Measurements from ENCODE around the gene ANXA1.
A peak's percentile ranks its signal among the peaks of the same experiment; 100 is the strongest.

ANXA1 gene

DNA sequence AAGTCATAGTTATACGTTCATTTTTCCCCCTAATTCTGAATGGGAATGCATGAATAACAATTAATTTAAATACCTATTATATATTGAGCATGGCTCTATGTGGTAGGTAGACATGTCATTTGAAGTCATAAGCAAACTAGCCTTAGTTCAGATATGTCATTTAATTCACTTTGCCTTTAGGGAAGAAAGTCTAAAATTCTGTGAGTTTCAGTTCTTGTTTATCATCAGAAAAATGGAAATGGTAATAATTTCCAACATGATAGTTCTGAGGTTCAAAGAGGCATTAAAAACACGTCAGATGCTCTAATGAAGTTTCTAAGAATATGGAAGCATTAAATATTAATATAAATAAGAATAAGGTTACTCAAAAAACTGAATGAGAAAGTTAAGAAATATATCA is 13.1 kb upstream of the ANXA1 start:
- Histone ChIP-seq H3K4me3 (ENCODE audit: low read depth, low read length) (no peak overlapping the region), H3K27me3 (ENCODE audit: insufficient read depth, low read length) (no peaks in the 10 kb centered on the region), H3K36me3 (ENCODE audit: insufficient read depth, low read length) (no peaks in the 10 kb centered on the region), H3K79me2 (ENCODE audit: control insufficient read depth, insufficient read depth, low read length, unreplicated experiment) (no peaks in the 10 kb centered on the region), H3K27ac (ENCODE audit: low read depth, low read length) (no peak overlapping the region), H3K4me1 (ENCODE audit: control insufficient read depth, insufficient read depth, low read length, unreplicated experiment) (peaks cover 43% of the 10 kb centered on the region), H2AFZ (ENCODE audit: low read length, unreplicated experiment) (no peak overlapping the region)

DNA sequence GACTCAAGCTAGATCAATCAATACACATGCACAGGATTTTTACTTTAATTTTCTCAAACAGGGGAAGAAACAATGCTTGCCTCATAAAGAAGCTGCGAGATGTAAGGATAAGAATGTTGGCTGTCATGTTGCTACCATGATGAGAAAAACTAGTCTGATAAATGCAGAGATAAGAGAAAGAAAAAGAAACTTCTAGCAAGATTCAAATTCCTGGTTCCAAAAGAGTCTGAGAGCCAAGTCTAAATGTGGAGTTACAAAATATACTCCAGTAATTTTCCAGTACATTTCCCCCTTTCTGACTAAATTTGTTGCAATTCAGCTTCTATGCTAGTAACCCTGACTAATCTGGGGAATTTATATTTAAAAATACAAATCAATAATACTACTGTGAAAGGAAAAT is 10.4 kb upstream of the ANXA1 start:
- H3K27ac ChIP-seq (ENCODE audit: low read depth, low read length), result no peak overlapping the region
- H2AFZ ChIP-seq (ENCODE audit: low read length, unreplicated experiment), result no peak overlapping the region
- H3K27me3 ChIP-seq (ENCODE audit: insufficient read depth, low read length), result no peaks in the 10 kb centered on the region
- peaks cover 37% of the 10 kb centered on the region for H3K4me1 ChIP-seq (ENCODE audit: control insufficient read depth, insufficient read depth, low read length, unreplicated experiment)
- no peak overlapping the region for H3K4me3 ChIP-seq (ENCODE audit: low read depth, low read length)
- no peaks in the 10 kb centered on the region for H3K36me3 ChIP-seq (ENCODE audit: insufficient read depth, low read length)
- H3K79me2 ChIP-seq (ENCODE audit: control insufficient read depth, insufficient read depth, low read length, unreplicated experiment), result no peaks in the 10 kb centered on the region

DNA sequence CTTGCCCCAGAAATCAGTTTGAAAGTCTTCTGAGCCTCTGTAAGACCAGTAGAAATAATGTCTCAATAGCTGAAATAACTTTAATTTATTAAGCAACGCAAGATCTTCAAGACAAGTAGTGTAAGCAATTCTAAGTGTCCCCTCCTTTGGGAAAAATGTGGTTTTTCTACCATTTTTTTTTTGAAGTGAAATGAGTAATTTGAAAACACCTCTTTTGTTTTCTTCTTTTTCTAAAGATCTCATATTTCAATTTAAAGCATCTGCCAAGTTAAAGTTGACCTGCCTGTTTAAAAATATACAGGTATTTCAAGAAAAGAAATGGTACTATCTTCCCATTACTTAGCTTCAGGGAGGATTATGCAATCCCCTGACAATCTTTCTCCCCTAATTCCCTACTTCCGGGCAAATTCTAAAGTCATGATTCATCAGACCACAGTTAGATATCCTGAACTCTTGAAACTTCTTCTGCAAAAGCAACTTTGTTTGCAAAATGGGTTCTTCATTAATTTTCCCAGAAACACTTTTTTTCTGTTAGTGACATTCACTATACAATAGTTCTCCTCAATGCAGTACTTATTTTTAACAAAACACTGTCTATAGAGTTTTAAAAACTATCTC is 7.8 kb upstream of the ANXA1 start:
- Histone ChIP-seq H2AFZ (ENCODE audit: low read length, unreplicated experiment) (peak overlapping the region; percentile 34), H3K4me3 (ENCODE audit: low read depth, low read length) (peak overlapping the region; percentile 11; the same call in 1 of the 2 replicates), H3K27ac (ENCODE audit: low read depth, low read length) (peak overlapping the region; percentile 80), H3K4me1 (ENCODE audit: control insufficient read depth, insufficient read depth, low read length, unreplicated experiment) (peaks cover 38% of the 10 kb centered on the region), H3K79me2 (ENCODE audit: control insufficient read depth, insufficient read depth, low read length, unreplicated experiment) (no peaks in the 10 kb centered on the region), H3K27me3 (ENCODE audit: insufficient read depth, low read length) (no peaks in the 10 kb centered on the region), H3K36me3 (ENCODE audit: insufficient read depth, low read length) (no peaks in the 10 kb centered on the region)

DNA sequence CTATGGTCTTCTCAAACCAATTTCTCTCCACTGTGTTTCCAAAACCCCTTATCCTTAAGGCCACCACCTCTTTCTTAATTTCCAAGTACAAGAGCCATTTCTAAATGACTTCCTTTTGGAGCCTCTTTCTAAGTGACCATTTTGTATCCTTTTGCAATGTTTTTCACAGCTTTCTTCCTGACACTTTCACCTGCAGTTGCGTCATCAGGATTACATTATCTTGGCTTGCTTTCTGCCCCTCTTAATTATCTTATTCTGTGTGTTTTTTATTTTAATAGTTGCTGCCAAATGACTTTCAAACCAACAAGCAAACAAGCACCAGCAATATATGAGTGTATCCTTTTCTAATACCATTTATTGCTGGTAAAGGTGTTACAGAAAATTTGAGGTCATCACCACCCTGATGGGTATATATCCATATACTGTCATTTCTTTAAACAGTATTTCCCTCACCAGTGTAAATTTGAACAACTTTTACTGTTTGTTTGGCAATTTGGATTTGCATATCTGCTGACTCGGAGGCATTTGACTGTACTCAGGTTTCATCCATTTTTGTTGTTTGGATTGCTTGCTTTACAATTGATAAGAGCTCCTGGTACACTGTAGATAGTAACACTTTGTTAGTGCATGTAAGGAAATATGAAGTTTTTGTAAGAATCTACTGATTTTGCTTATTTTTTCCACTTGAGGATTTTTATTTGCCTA is 5.4 kb upstream of the ANXA1 start:
- Histone ChIP-seq H3K27ac (ENCODE audit: low read depth, low read length) (no peak overlapping the region), H3K27me3 (ENCODE audit: insufficient read depth, low read length) (no peaks in the 10 kb centered on the region), H3K36me3 (ENCODE audit: insufficient read depth, low read length) (no peaks in the 10 kb centered on the region), H2AFZ (ENCODE audit: low read length, unreplicated experiment) (no peak overlapping the region), H3K4me1 (ENCODE audit: control insufficient read depth, insufficient read depth, low read length, unreplicated experiment) (peaks cover 59% of the 10 kb centered on the region), H3K4me3 (ENCODE audit: low read depth, low read length) (no peak overlapping the region), H3K79me2 (ENCODE audit: control insufficient read depth, insufficient read depth, low read length, unreplicated experiment) (peaks cover 3% of the 10 kb centered on the region)

DNA sequence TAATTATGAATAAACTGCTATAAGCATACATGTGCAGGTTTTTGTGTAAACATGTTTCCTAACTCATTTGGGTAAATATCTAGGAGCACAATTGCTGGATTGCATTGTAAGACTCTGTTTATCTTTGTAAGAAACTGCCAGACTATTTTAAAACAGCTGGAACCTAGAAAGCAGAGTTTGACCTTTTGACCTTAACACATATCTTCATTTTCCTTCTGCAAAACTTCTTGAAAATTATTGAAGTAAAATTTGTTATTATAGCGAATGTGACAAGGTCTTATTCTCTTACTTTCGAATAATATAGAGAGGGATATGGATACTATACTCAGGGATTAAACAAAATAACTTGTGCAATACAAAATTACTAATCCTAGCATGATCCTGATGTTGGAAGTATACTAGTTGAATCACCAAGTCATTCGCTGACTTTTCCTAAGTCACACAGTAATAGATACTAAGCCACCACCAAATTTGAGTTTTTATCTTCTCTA is 3.2 kb upstream of the ANXA1 start:
- H3K4me1 ChIP-seq (ENCODE audit: control insufficient read depth, insufficient read depth, low read length, unreplicated experiment), result peaks cover 53% of the 10 kb centered on the region
- 0 out of 2 replicates have a peak, but pooled peaks cover 3% of the 10 kb centered on the region for H3K36me3 ChIP-seq (ENCODE audit: insufficient read depth, low read length)
- H3K79me2 ChIP-seq (ENCODE audit: control insufficient read depth, insufficient read depth, low read length, unreplicated experiment), result peaks cover 25% of the 10 kb centered on the region
- H3K27ac ChIP-seq (ENCODE audit: low read depth, low read length), result peak overlapping the region; percentile 95
- no peak overlapping the region for H2AFZ ChIP-seq (ENCODE audit: low read length, unreplicated experiment)
- peak overlapping the region; percentile 65 for H3K4me3 ChIP-seq (ENCODE audit: low read depth, low read length)
- H3K27me3 ChIP-seq (ENCODE audit: insufficient read depth, low read length), result no peaks in the 10 kb centered on the region

DNA sequence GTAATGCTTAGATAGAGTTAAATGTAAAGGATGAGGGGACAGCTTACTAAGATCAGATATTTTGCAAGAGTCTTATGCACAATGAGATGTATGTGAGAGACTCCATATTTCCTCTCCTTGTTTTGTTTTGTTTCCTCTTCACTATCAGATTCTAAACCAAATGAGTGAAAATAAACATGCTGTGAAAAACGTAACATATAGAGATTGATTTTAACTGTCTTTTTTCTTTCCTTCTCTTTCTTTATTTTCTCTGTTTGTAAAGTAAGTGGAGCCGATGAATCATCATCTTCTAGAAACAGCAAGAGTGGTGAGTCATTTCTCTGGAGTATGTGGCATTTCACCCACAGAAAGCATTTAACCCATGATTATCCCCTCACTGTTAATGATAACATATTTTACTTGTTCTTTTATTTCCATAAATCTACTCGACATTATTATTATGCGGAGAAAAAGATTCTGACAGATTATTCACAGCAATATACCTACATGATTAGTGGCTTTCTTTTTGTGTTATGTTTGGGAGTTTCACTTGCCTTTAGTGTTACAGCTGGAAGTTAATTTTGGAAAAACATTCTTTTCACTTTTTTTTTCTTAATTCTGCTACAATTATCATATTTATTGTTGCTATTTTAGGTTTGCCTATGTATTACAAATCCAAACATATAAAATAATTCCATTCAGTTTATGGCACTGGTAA is 2.1 kb upstream of the ANXA1 start:
- H3K79me2 ChIP-seq (ENCODE audit: control insufficient read depth, insufficient read depth, low read length, unreplicated experiment), result peaks cover 36% of the 10 kb centered on the region
- H3K27ac ChIP-seq (ENCODE audit: low read depth, low read length), result peak overlapping the region; percentile 95
- H3K36me3 ChIP-seq (ENCODE audit: insufficient read depth, low read length), result peaks cover 11% of the 10 kb centered on the region
- H3K27me3 ChIP-seq (ENCODE audit: insufficient read depth, low read length), result no peaks in the 10 kb centered on the region
- H3K4me3 ChIP-seq (ENCODE audit: low read depth, low read length), result peak overlapping the region; percentile 65
- peaks cover 49% of the 10 kb centered on the region for H3K4me1 ChIP-seq (ENCODE audit: control insufficient read depth, insufficient read depth, low read length, unreplicated experiment)
- H2AFZ ChIP-seq (ENCODE audit: low read length, unreplicated experiment), result peak overlapping the region; percentile 40

DNA sequence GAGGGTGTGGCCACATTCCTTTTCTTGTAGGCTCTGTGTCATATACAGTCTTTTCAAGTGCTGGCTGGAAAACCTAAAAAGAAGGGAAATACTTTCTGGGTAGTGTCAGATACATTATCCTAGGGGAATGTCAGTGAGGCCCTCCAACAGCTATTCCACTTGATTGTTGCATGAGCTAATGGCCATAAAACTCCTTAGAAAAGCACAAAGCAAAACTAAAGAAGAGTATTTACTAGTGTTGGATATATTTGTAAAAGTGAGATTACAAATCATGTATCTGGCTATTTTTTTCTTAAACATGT is 829 bp downstream of the ANXA1 start:
- Histone ChIP-seq H3K36me3 (ENCODE audit: insufficient read depth, low read length) (peaks cover 29% of the 10 kb centered on the region), H2AFZ (ENCODE audit: low read length, unreplicated experiment) (no peak overlapping the region), H3K79me2 (ENCODE audit: control insufficient read depth, insufficient read depth, low read length, unreplicated experiment) (peaks cover 64% of the 10 kb centered on the region), H3K27ac (ENCODE audit: low read depth, low read length) (peak overlapping the region; percentile 95), H3K4me1 (ENCODE audit: control insufficient read depth, insufficient read depth, low read length, unreplicated experiment) (peaks cover 57% of the 10 kb centered on the region), H3K27me3 (ENCODE audit: insufficient read depth, low read length) (no peaks in the 10 kb centered on the region), H3K4me3 (ENCODE audit: low read depth, low read length) (peak overlapping the region; percentile 94)

DNA sequence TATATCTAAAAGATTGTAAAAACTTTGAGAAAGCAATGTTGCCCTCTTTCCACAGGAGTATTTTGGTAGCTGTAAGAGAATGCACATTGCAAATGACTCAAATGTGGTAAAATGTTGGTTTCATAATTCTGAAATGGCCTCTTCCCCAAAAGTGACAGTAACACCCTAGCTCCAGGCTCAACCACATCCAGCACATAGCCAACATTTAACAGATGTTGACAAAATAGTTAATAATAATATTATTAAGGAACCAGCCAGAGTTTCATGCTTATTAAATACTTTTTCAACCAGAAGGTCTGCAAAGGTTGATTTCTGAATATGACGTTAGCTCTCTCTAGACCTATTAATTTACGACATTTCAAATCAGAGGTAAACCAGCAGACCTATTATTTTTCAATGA is 1.3 kb downstream of the ANXA1 start:
- Histone ChIP-seq H2AFZ (ENCODE audit: low read length, unreplicated experiment) (no peak overlapping the region), H3K4me3 (ENCODE audit: low read depth, low read length) (peak overlapping the region; percentile 94), H3K27ac (ENCODE audit: low read depth, low read length) (peak overlapping the region; percentile 95), H3K27me3 (ENCODE audit: insufficient read depth, low read length) (no peaks in the 10 kb centered on the region), H3K36me3 (ENCODE audit: insufficient read depth, low read length) (peaks cover 33% of the 10 kb centered on the region), H3K4me1 (ENCODE audit: control insufficient read depth, insufficient read depth, low read length, unreplicated experiment) (peaks cover 61% of the 10 kb centered on the region), H3K79me2 (ENCODE audit: control insufficient read depth, insufficient read depth, low read length, unreplicated experiment) (peaks cover 69% of the 10 kb centered on the region)

DNA sequence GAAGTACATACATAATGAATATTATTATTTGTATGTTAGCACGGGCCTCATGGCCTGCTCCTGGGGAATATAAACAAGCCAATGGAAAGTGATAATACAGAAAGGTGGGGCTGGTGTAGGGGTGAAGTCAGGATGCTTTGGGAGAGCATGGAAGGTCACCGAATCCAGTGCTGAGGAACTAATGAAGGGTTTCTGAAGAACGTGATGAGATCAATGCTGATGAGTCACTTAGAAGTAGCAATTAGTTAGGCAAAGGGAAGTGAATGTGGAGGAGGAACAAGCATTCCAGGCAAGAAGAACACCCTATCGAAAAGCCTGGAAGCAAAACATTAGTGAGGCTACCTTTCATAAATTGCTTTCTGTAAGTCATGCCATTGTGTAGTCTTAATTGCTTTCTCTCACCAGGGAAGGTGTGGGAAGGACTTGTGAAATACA is 2.1 kb downstream of the ANXA1 start:
- Histone ChIP-seq H3K27me3 (ENCODE audit: insufficient read depth, low read length) (no peaks in the 10 kb centered on the region), H3K27ac (ENCODE audit: low read depth, low read length) (peak overlapping the region; percentile 95), H2AFZ (ENCODE audit: low read length, unreplicated experiment) (no peak overlapping the region), H3K79me2 (ENCODE audit: control insufficient read depth, insufficient read depth, low read length, unreplicated experiment) (peaks cover 76% of the 10 kb centered on the region), H3K36me3 (ENCODE audit: insufficient read depth, low read length) (peaks cover 40% of the 10 kb centered on the region), H3K4me3 (ENCODE audit: low read depth, low read length) (peak overlapping the region; percentile 94), H3K4me1 (ENCODE audit: control insufficient read depth, insufficient read depth, low read length, unreplicated experiment) (peaks cover 57% of the 10 kb centered on the region)

DNA sequence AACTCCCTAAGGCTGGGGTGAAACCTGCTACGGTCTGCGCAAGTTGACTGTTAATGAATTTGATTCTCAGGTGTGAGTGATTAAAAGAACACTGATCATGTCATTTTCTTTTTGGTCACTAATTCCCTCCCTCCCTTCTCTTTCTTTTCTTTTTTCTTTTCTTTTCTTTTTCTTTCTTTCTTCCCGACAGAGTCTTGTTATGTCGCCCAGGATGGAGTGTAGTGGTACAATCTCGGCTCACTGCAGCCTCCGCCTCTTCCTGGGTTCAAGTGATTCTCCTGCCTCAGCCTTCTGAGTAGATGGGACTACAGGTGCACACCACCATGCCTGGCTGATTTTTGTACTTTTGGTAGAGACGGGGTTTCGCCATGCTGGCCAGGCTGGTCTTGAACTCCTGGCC is 2.6 kb downstream of the ANXA1 start:
- Histone ChIP-seq H2AFZ (ENCODE audit: low read length, unreplicated experiment) (no peak overlapping the region), H3K27me3 (ENCODE audit: insufficient read depth, low read length) (no peaks in the 10 kb centered on the region), H3K27ac (ENCODE audit: low read depth, low read length) (peak overlapping the region; percentile 95), H3K4me3 (ENCODE audit: low read depth, low read length) (peak overlapping the region; percentile 94), H3K36me3 (ENCODE audit: insufficient read depth, low read length) (peaks cover 44% of the 10 kb centered on the region), H3K4me1 (ENCODE audit: control insufficient read depth, insufficient read depth, low read length, unreplicated experiment) (peaks cover 52% of the 10 kb centered on the region), H3K79me2 (ENCODE audit: control insufficient read depth, insufficient read depth, low read length, unreplicated experiment) (peaks cover 79% of the 10 kb centered on the region)

Measured in ACC112 (cell line).